Activated CD4-positive, alpha-beta T cell treated with anti-CD3 and anti-CD28 coated beads, Interleukin-2, amount 50 U/mL, for 16 hours (primary cell): Measurements from ENCODE around the gene PHLPP1.

Experiments
- DNase-seq: peaks from one replicate; pipeline ENCODE4 v3.0.0-alpha.2; 2020

The PHLPP1 gene

DNA sequence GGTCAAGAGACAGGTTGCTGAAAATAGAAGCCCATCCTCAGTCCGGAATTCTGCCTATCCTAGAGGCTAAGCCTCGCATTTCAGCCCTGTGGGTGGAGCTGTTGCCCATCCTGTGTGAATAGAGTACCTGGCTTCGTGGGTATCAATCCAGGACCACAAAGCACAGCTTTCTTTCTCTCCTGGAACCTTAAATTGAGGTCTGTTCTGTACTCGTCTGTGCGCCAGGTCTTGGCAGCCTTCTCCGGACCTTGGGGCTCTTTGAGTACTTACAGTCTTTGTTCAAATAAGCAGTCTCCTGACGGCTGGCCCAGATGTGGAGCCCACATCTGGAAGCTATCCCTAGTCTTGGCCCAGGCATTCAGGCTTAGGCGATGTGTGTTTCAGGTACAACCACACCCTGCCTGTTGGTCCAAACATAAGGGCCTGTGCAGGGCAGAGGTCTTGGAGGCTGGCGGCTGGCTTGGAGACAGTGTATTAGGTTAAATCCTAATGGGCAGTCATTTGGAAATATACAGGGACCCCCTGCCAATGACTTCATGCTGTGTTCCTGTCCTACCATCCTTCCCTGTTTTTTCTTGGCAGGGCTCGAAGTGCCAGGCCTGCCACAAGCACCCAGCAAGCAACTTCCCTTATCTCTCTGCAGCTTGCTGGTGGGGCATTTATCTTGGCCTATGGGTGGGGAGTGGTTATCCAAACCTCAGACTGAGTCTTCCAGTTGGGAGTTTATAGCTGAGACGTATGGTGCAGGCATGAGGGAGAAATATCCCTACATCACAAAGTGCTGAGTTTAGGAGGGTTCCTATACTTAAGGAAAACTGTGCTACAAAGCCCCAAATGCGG is 310.1 kb downstream of the PHLPP1 start:
- DNase-seq: peak; percentile 3

DNA sequence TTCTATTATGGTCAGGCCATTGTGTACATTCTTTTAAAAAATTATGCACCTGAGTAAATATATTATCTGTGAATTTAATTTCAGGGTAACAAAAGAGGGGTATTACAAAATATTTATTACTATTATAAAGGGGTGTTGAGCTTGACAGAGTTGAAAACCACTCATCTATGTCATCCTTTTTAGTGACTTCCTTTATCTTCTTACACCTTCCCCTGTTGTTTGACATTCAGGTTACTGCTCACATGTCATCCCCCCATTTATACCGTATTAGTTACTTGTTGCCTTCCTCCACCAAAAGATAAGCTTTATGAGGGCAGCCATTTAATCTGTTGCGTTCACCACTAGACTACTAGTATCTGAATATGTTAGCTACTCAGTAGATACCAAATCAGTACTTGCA is 313.0 kb downstream of the PHLPP1 start:
- no peak for DNase-seq
